ENCODE data around the gene TNFRSF19.

TNFRSF19 gene

DNA sequence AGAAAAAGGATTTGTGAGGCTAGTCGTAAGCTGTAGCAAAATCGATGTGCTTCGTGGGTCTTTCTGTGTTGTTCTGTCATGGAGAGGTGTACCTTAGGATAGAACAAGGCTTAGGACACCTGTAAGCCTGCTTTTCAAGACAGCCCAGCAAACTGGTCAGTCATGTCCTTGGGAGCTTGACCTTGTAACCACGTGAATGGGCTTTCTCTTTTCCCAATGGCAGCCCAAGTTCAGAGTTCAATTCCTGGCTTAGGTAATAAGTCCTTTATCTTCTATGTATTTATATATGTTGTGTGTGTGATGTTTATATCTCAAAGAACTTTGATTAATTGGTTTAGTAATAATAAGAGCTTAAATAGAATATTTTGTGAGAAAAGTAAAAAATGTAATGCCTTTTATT, 112.9 kb downstream of the TNFRSF19 start:
- DNase-seq (ENCODE audit: low read depth, low spot score): no peak

DNA sequence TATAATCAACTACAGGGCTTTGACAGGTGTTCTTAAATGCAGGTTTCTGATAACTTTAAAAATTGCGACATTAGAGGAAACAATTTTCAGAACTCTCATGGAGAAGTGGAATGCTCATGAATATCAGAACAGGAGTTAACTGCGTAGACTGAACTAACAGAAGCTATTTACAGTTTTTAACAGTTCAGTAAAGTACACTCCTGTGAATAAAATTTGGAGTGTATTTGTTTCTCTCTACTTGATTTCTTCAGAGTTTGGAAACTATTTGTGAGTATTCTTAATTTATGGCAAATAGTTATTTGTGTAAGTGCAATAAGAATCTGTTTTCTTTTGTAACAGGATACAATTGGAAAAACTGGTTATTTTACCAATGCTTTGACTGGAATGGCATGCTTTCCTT, 114.4 kb downstream of the TNFRSF19 start:
- DNase-seq (ENCODE audit: low read depth, low spot score): no peak

DNA sequence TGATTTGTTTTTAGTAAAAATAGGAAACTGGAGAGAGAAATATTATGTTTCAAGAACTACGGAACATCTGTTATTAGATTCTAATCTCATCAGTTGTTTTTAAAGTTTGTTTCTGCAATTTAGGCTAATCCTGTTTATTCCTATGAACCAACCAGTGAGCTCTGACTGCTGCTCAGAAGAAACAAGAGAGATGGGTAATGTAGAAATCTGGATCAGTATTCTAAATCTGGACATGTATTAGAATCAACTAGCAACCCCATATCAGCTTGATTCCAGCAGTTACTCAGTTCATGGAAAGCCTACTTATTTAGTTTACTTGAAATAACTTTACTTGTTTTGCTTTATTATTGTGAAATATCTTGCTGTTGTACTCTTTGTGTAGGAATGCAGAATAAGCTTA, 115.2 kb downstream of the TNFRSF19 start:
- no peak for DNase-seq (ENCODE audit: low read depth, low spot score)

DNA sequence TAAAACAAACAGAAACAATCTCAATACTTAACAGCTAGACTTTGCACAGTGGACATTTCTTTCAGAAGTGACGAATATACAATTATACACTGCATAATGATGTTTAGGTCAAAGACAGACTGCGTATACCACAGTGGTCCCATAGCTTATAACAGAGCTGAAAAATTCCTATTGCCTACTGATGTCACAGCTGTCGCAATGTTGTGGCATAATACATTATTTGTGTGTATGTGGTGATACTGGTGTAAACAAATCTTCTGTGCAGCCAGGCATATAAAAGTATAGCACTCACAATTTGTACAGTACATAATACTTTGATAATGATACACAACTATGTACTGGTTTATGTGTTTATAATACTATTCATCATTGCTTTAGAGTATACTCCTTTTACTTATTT, 116.7 kb downstream of the TNFRSF19 start:
- DNase-seq (ENCODE audit: low read depth, low spot score): no peak

DNA sequence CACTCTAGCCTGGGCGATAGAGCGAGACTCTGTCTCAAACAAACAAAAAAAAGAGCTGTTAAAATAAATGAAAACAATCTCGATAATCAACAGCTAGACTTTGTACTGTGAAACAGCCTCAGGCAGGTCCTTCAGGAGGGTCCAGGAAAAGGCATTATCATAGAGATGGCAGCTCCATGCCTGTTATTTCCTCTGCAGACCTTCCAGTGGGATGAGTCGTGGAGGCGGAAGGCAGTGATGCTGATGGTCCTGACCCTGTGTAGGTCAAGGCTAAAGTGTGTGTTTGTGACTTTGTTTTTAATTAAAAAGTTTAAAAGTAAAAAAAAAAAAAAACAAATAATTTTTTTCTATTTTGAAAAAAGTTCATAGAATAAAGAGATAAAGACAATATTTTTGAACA, 117.4 kb downstream of the TNFRSF19 start:
- DNase-seq (ENCODE audit: low read depth, low spot score): no peak

DNA sequence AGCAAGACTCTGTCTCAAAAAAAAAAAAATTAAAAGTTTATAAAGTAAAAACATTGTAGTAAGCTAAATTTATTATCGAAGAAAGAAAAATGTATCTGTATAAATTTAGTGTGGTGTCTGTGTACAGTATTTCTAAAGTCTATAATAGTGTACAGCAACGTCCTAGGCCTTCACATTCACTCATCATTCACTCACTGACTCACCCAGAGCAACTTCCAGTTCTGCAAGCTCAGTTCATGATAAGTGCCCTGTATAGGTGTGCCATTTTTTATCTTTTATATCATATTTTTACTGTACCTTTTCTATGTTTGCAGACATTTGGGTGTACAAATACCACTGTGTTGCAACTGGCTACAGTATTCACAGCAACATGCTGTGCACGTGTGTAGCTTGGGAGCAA, 118.1 kb downstream of the TNFRSF19 start:
- no peak for DNase-seq (ENCODE audit: low read depth, low spot score)

DNA sequence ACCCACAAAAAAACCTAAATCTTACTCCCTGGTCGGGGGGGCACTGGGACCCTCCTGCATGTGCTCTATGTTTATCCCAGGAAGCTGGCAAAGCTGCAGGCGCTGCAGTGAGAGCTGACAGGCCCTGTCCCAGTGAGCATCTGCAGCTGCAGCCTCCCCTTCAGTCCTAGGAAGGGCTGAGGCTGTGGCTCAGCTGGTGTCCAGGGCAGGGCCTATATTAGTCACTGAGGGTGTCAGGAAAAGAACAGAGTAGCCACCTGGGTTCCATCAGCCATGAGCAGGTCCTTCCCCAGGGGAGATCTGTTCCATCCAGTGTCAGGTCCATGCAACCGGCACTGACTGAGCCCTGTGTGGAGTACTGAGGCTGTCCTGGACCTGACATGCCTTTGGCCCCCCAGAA, 120.5 kb downstream of the TNFRSF19 start:
- DNase-seq (ENCODE audit: low read depth, low spot score): no peak

DNA sequence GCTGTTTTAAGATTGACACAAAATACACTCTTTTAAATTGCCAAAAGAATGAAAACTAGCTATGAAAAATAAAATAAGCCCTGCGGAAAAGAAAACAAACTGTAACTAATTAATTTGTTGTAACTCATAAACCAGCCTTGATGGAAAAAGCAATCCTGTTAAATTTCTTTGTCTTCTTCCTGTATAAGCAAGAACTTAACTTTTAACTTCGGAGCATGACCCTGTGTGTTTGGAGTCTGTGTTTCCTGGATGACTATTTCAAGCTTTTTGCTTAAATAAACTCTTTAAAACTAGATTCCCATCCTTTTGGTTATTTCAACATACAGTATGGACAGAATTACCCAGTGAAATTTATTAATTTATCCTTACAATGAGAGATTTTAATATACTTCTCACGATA, 122.6 kb downstream of the TNFRSF19 start:
- no peak for DNase-seq (ENCODE audit: low read depth, low spot score)

DNA sequence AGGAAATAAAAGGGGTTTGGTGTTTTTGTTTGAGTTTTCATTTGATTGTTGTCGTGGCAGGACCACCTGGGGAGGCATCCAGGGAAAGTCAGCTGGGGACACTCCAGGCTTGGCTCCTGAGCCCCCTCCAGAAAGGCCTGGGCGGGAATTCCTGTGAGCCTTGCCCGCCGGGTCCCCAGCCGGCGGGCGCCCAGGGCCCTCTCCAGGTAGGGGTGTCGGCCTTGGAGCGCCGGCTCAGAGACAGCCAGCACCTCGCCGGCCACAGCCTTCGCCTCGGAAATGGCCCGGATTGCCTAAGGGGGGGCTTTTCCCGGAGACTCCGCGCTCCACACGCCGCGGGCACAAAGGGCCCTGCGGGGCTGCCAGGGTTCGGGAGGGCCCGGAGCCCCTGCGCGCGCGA, 125.0 kb downstream of the TNFRSF19 start:
- DNase-seq (ENCODE audit: low read depth, low spot score): no peak

DNA sequence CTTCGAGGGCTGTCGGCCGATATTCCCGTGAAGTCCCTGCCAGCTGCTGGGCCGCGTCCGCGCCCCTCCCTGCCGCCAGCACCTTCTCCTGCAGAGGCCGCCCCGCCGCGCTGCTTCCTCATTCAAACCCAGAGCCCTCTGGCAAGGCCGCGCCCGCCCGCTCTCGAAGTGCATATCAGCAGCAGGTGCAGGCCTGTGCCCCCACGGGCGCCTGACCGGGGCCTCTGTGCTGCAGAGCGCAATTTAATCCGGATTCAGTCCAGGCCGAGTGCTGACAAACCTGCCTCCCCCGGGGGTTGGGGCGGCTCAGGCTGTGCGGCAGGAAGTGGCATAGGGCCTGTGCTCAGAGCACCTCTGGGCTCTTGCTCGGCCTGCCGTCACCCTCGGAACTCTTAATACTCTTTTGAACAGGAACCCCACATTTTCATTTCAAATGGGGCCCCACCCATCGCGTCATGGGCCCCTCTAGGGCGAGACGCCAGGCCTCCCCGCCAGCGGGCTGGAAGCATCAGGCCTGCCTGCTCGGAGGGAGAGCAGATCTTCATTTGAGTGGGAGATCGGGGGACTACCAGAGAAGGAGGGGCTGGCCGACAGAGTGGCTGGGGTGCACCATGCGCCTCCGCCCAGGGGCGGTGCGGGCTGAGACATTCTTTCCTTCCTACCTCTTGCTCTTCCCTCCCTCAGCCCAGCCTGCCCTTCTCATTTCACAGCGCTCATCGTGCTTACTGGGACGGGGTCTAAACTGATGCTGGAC, 125.7 kb downstream of the TNFRSF19 start:
- DNase-seq (ENCODE audit: low read depth, low spot score): peak; percentile 17

DNA sequence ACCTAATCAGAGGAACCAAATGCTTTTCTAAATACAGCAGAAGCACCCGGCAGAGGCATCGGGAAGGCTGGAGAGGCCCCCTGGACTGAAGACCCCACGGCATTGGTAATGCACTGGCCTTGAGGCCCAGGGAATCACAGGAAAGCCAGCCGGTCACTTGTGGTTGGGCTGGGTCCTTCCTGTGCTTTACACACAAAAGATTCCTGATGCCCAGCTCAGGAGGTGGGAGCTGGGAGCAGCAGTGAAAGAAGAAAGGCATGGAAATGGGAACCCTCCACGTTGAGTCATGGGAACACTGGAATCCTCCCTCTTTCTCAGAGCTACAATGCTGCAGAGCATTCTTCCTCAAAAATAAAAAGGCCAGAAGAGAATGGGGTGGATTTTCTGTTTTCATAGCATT, 126.4 kb downstream of the TNFRSF19 start:
- DNase-seq (ENCODE audit: low read depth, low spot score): no peak

DNA sequence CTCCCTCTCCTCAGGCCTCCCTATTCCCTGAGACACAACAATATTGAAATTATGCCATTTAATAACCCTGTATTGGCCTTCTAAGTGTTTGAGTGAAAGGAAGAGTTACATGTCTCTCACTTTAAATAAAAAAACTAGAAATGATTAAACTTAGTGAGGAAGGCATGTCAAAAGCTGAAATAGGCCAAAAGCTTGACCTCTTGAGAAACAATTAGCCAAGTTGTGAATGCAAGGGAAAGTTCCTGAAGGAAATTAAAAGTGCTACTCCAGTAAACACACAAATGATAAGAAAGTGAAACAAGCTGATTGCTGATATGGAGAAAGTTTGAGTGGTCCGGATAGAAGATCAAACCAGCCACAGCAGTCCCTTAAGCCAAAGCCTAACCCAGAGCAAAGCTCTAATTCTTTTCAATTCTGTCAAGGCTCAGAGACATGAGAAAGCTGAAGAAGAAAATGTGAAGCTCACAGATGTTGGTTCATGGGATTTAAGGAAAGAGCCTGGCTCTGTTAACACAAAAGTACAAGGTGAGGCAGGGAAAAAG, 127.6 kb downstream of the TNFRSF19 start:
- DNase-seq (ENCODE audit: low read depth, low spot score): no peak

DNA sequence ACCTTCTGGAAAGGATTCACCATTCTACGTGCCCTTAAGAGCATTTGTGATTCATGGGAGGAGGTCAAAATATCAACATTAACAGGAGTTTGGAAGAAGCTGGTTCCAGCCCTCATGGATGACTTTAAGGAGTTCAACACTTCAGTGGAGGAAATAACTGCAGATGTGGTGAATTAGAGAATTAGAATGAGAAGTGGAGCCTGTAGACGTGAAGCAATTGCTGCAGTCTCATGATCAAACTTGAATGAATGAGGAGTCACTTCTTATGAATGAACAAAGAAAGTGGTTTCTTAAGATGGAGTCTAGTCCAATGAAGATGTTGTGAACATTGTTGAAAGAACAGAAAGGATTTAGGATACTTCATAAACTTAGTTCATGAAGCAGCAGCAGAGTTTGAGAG, 129.1 kb downstream of the TNFRSF19 start:
- DNase-seq (ENCODE audit: low read depth, low spot score): no peak

DNA sequence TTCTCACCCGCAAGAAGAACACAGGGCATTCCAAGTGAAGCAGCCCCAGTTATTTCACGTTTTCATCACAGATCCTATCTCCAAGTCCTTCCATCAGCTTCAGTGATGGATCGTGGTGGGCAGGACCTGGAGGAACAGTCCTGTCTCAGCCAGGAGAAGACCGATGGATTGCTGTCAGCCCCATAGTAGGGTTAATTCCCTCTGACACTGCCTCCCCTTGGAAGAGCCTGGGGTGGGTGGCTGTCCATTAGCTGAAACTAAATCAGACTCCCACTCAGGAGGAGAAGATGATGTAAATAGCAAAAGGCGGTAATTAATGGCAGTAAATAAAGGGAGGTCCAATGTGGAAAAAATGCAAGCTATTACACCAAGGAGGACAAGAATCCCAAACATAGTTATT, 131.0 kb downstream of the TNFRSF19 start:
- no peak for DNase-seq (ENCODE audit: low read depth, low spot score)

DNA sequence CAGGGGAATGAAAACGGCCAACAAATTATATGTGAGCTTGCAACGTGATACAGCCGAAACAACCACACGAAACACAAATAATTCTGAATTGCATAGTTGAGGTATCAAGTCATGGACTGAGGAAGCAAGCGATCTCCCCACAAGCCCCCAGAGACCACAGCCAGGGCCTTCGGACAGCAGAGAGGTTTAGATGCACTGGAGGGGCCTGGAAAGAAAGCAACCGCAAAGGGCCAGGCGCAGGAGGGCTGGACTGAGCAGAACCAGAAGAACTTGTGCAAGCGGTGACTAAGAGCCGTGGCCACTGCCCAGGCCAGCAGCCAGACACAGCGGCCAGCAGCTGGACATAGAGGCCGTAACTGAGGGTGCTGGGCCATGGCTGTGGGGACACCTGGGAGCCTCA, 131.4 kb downstream of the TNFRSF19 start:
- DNase-seq (ENCODE audit: low read depth, low spot score): no peak

DNA sequence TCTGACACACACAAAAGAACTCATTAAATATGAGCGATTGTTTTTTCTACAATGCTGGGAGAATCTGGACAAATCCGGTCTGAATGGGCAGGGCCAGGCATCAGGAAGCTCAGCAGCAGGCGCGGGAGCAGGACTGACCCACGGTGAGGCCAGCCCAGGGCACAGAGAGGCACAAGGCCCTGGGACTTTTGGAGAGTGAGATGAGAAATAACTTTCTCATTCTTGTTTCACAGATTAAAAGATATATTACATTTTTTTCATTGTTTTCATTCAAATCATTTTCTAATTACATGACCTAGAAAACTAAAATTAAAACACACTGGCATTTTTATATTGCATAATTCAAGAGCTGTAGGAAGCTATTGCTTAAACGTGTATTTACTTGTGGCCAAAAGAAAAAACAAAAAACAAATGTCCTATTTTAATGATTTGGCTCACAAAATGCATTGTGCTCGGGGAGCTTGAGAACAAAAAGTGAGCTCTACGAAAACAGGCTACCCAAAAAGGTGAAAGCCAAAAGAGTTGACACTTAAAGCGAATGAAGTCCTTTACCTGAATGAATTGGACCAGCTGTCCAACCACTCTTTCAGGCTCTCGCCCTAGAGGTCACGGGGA, 133.1 kb downstream of the TNFRSF19 start:
- DNase-seq (ENCODE audit: low read depth, low spot score): no peak

DNA sequence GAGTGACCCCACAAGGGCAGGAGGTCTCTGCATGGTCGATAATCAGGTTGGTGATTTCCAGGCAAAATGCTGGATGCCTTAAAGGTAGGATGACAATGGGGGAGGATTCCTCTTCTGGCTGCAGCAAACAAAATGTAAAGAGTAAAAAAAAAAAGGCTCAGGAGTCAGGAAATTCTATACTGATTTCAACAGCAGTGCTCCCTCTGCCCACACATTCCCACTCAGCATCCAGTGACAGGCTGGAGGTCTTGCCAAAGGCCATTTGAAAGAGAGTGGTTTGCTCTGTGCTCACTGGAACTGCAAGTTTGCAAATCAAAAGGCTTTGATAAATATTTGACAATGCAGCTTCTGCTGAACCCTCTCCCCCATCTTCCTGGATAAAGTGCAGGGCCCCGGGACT, 135.4 kb downstream of the TNFRSF19 start:
- DNase-seq (ENCODE audit: low read depth, low spot score): no peak

DNA sequence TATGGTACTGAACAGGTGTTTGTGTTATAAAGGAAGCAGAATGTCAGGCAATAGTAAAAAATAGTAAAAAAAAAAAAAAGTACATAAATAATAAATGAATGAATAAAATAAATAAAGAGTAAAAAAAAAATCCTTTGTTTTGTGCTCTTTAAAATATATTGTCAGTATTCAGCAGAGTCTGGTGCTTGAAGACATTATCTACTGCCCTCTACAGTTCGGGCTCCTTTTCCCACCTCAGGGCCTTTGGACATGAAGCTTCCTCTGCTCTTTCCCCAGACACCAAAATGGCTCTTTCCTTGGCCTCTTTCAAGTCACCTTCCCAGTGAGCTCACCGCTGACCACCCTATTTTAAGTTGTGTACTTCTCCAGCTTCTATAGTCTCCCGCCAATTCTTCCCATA, 137.5 kb downstream of the TNFRSF19 start:
- DNase-seq (ENCODE audit: low read depth, low spot score): no peak

DNA sequence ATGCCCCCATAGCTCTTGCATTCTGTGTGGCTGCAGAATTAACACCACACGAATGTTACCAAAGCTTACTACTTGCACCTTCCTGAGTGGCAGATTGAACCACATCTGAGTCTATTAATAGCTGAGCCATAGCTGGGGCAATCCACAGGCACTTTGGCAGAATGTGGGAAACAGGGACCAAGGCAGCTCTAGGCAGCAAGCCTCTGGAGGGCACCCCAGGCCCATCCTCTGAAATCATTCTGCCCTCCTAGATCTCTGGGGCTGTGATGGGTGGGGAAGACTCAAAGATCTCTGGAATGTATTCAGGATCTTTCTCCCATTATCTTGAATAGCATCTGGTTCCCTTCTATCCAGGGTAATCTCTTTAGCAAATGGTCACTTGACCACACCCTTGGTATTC, 139.3 kb downstream of the TNFRSF19 start:
- no peak for DNase-seq (ENCODE audit: low read depth, low spot score)

DNA sequence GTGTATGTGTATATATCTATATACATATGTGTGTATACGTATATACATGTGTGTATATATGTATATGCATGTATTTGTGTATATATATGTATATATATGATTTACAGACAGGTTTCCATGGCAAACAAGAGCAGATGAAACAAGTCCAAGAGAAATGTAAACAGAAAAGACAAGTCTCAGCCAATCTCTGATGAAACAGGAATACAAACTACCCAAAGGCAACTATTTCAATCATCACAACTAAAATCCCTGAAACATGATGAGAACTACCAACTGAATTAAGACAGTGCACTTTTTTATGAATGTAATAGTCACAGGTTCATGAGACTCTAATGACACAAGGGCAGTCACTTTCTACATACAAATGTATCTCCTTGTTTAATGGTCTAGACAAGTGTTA, 140.2 kb downstream of the TNFRSF19 start:
- no peak for DNase-seq (ENCODE audit: low read depth, low spot score)

DNA sequence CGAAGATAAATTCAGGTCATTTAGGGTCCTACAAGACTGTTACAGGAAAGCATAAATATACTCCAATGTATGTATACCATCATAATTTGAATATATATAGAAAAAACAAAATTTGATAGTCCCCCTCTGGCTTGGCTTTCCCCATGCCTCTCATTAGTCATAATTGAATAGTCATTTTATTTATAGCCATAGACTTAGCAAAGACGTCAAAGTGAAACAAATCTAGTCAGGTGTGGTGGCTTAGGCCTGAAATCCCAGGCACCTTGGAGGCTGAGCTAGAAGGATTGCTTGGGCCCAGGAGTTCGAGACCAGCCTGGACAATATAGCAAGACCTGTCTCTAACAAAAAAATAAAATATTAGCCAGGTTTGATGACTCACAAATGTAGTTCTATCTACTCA, 141.1 kb downstream of the TNFRSF19 start:
- no peak for DNase-seq (ENCODE audit: low read depth, low spot score)

DNA sequence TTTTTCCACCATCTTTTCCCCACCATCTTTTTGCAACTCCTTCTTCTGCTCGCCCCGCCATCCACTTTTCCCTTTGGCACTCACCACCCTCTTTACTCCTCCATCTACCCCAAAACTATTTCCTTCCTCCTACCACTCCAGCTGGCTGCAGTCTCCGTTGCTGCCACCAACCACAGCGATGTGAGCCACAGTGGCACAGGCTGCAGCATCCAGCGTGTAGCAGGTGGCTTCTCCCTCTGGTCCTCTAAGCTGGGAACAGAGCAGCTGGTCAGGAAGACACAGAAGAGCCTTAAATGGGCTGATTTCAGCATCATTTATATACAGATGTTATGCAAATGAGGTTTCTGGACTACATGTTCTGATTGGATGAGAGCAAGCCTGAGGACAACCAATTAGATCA, 144.5 kb downstream of the TNFRSF19 start:
- DNase-seq (ENCODE audit: low read depth, low spot score): no peak

DNA sequence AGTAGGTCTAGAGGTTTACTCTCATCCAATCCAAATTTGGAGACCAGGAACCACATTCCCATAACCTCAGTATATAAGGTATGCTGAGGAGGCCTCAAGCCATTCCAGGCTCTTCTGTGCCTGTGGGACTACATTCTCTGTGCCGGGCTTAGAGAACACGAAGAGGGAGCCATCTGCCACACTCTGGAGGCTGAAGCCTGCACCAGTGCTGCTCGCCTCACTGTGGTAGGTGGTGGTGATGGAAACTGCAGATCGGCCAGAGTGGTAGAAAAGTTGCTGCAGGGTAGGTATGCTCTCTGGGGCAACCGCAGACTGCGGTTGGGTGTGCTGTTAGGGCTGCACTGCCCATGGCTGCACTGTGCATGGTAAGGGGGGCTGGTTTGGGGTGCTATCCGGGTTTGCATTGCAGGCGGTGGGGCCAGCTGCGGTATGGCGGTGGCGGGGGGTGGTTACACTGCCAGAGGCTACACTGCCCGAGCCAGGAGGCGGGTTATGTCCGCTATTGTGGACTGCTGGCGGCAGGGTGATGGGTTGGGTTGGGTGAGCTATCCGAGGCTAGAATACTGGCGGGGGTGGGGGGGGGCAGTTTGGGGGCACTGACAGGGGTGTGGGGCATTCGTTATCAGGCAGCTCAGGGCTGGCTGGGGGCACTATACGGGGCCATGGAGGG, 145.0 kb downstream of the TNFRSF19 start:
- DNase-seq (ENCODE audit: low read depth, low spot score): no peak

All from activated CD4-positive, CD25-positive, alpha-beta regulatory T cell treated with anti-CD3 and anti-CD28 coated beads, Interleukin-2, amount 50 U/mL, for 16 hours (primary cell).